Measurements from ENCODE around the gene MOB3C.

The MOB3C gene

GRCh38 chr1:46606255-46606965, 10.2 kb downstream of the MOB3C start:
- no peak for DNase-seq (ENCODE audit: low read depth in 3 of 3)

GRCh38 chr1:46605232-46605631, 11.4 kb downstream of the MOB3C start:
- DNase-seq (ENCODE audit: low read depth in 3 of 3) = no peak

GRCh38 chr1:46603858-46604549, 12.6 kb downstream of the MOB3C start, which contains the start of gene MKNK1:
Gene MKNK1, minus strand, starts transcription at chr1:46604268. Its CDS starts 20,941 bp downstream, at chr1:46583327.
- peak; percentile 97 to 98 (median 97) for DNase-seq (ENCODE audit: low read depth in 3 of 3)

- no peak for DNase-seq (ENCODE audit: low read depth in 3 of 3)
These were observed 13.1 kb downstream of the MOB3C start for GRCh38 chr1:46603481-46603857.

- no peak for DNase-seq (ENCODE audit: low read depth in 3 of 3)
These were observed 15.2 kb downstream of the MOB3C start for GRCh38 chr1:46601257-46602007.

- no peak for DNase-seq (ENCODE audit: low read depth in 3 of 3)
These were observed 17.3 kb downstream of the MOB3C start for GRCh38 chr1:46599059-46599970.

GRCh38 chr1:46596846-46597245, 19.8 kb downstream of the MOB3C start:
- no peak for DNase-seq (ENCODE audit: low read depth in 3 of 3)

DNA sequence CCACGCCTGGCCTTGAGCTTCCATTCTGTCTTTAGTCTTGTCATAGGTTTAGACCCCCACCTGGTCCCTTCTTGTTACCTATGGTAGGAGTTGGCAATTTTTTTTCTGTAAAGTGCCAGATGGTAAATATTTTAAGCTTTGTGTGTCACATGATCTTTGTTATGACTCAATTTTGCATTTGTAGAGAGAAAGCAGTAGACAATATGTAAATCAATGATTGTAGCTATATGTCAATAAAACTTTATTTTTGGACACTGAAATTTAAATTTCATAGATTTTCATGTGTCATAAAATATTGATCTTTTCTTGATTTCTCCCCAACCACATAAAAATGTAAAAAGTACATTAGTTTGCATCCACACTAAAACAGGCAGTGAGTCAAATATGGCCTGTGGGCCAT, 20.6 kb downstream of the MOB3C start:
- no peak for DNase-seq (ENCODE audit: low read depth in 3 of 3)

GRCh38 chr1:46595127-46595526, 21.5 kb downstream of the MOB3C start:
- DNase-seq (ENCODE audit: low read depth in 3 of 3) = no peak

DNA sequence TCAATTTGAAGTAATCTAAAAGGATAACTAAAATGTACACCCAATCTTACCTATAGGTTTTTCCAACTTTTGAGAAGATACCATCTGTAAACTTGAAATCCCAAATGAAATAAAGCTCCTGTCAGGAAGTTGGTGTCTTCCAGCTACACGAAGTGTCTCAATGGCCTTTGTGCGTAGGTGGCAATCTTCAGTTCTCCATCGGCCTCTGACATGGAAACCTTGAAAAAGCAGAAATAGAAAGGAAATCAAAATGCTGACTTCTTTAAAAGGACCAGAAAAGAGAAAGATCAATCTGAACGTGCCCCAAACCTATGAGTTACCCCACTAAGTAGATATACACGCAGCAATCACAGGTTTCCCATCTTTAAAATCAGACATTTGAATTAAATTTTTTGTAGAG, 22.5 kb downstream of the MOB3C start:
- no peak for DNase-seq (ENCODE audit: low read depth in 3 of 3)

GRCh38 chr1:46592823-46593222, 23.8 kb downstream of the MOB3C start:
- DNase-seq (ENCODE audit: low read depth in 3 of 3) = no peak

- DNase-seq (ENCODE audit: low read depth in 3 of 3) = no peak
These were observed 27.1 kb downstream of the MOB3C start for GRCh38 chr1:46589529-46589928.

- no peak for DNase-seq (ENCODE audit: low read depth in 3 of 3)
These were observed 29.5 kb downstream of the MOB3C start for GRCh38 chr1:46587069-46587468.

- no peak for DNase-seq (ENCODE audit: low read depth in 3 of 3)
These were observed 31.2 kb downstream of the MOB3C start for GRCh38 chr1:46585312-46585938.

DNA sequence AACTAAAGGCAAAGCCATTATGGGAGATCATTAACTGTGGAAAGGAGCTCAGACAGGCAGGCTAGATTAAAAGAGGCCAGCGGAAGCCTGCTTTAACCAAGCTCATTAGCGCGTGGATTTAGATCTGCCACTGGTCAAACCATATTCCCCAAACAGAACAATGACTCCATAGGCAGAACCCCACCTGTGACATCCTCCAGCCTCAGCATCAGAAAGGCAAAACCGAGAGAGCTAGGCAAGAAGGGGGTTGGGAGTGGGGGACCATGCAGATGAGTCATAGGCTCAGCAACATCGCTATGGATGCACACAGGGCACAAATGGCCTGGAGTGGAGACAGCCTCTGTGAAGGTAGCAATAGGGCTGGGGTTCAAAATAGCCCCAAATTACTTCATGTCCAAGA, 33.1 kb downstream of the MOB3C start:
- DNase-seq (ENCODE audit: low read depth in 3 of 3) = no peak

GRCh38 chr1:46582972-46583371, 33.6 kb downstream of the MOB3C start:
- DNase-seq (ENCODE audit: low read depth in 3 of 3) = no peak

DNA sequence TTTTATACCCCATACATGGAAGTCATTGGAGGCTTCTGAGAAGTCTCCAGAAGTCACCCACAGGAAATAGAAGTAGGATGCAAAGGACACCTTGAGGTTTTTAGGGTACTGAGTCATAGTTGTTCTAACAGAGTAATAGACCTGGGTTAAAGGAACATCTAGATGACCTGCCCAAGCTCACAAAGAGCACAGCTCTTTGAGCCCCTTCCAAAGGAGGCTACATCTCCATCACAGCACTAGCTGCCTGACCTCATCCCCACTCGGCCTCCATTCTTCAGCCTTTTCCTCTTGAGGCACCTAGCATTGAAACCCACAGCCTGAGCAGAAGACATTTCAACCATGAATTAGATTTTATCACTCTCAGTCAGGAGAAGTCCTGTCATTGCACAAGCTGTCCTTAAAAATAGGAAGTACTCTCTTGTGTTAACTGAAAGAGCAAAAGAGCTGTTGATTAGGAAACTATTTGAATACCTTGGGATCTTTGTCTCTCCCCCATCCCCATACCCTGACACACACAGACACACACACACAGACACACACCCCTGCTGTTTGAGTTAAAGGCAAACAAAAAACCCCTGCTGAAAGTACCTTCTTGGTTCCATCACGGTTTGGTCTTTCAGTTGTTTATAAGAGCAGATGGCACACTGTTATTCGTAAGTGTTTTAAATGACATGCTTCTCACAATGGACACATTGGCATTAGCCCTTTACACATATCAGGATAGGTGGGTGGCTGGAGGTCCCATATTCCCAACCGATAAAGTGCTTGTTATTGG, 34.7 kb downstream of the MOB3C start:
- DNase-seq (ENCODE audit: low read depth in 3 of 3) = no peak

DNA sequence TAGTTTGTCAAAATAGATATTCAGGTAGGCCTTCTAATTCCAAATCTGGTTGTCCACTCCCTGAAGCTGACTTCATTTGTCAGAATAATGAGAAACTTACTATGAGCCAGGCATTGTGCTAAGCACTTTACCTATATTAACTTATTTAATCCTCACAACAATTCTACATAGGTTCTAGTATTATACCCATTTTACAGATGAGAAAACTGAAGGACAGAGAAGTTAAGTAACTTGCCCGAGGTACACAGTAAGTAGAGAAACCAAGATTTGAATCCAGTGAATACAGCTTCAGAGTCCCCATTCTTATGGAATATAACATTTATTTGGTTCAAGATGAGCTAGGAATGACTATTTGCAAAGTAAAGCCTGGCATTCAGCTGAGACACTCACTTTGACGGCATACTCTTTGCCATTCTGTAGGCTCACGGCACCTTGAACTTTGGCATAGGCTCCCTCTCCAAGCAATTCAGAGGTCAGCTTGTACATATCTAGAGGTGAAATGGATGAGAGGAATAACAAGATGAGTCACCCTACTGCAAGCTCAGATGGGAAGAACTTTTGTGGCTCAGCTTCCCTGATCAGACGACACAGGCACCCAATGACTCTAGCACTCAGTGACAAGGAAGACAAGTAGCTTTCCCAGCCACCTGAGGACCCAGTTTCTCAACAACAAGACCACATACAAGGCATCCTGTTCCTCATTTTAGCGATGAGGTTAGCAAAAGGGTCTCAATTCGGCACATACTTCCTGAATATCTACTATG, 36.3 kb downstream of the MOB3C start:
- no peak for DNase-seq (ENCODE audit: low read depth in 3 of 3)

DNA sequence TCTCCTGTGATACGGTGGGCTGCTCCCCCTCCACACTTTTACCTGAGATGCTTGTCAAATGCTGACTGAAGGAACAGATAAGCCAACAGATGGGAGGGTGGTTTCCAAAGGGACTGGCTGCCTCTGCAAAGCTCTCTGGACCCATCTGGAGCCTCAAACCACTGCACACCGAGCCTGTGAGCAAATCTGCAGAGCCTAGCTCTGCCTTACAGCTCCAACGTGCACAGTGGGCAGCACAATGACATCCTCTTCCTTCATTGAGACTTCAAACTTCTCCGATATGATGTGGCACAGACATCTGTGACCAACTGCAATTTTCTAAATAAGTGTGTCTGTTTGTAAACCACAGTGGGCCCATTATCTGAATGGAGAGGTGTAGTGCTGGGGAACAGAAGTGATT, 38.9 kb downstream of the MOB3C start:
- DNase-seq (ENCODE audit: low read depth in 3 of 3) = no peak

- no peak for DNase-seq (ENCODE audit: low read depth in 3 of 3)
These were observed 40.0 kb downstream of the MOB3C start for GRCh38 chr1:46576596-46576995.

All from stimulated activated CD4-positive, alpha-beta T cell treated with anti-CD3 and anti-CD28 coated beads, TNF-alpha, amount 100 ng/mL, for 4 hours (primary cell).